HCT116 (cell line): ENCODE results near the gene IRF2BP2.

Experiments
- CTCF ChIP-seq, 3 experiments: fragments of 200-600 bp in 1 of 3; sonication (generic) in 1 of 3; IDR thresholded peaks in 2 of 3; conservative IDR thresholded peaks in 1 of 3; 2 replicates each; pipeline ENCODE4 v1.5.1; 2012 to 2017; ENCODE audit warnings: low read depth in 2 of 3, low read length in 2 of 3, antibody characterized with exemption in 1 of 3, borderline replicate concordance in 1 of 3, control low read depth in 1 of 3, mild to moderate bottlenecking in 1 of 3, mixed read lengths in 1 of 3, mixed run types in 1 of 3, moderate library complexity in 1 of 3; ENCODE audit not compliant: insufficient read depth in 1 of 3
- EZH2phosphoT487 ChIP-seq: fragments of 200-600 bp; IDR thresholded peaks from 2 replicates; pipeline ENCODE4 v1.6.1; 2018; ENCODE audit warnings: antibody characterized with exemption, borderline replicate concordance
- RAD21 ChIP-seq: IDR thresholded peaks from 2 replicates; pipeline ENCODE4 v1.6.1; 2012; ENCODE audit warnings: low read depth, mild to moderate bottlenecking
- SP1 ChIP-seq: IDR thresholded peaks from 2 replicates; pipeline ENCODE4 v1.6.1; 2012; ENCODE audit warnings: low read depth
- SRF ChIP-seq: IDR thresholded peaks from 2 replicates; pipeline ENCODE4 v1.6.1; 2012; ENCODE audit warnings: low read depth
- ZBTB33 ChIP-seq: IDR thresholded peaks from 2 replicates; pipeline ENCODE4 v1.6.1; 2011; ENCODE audit warnings: mild to moderate bottlenecking, low read length, moderate library complexity; ENCODE audit not compliant: insufficient replicate concordance; ENCODE audit errors: extremely low read depth
- TF ChIP-seq, protein P1 (sequence below): IDR thresholded peaks from 2 replicates; pipeline ENCODE4 v1.6.1; 2012

DNA sequence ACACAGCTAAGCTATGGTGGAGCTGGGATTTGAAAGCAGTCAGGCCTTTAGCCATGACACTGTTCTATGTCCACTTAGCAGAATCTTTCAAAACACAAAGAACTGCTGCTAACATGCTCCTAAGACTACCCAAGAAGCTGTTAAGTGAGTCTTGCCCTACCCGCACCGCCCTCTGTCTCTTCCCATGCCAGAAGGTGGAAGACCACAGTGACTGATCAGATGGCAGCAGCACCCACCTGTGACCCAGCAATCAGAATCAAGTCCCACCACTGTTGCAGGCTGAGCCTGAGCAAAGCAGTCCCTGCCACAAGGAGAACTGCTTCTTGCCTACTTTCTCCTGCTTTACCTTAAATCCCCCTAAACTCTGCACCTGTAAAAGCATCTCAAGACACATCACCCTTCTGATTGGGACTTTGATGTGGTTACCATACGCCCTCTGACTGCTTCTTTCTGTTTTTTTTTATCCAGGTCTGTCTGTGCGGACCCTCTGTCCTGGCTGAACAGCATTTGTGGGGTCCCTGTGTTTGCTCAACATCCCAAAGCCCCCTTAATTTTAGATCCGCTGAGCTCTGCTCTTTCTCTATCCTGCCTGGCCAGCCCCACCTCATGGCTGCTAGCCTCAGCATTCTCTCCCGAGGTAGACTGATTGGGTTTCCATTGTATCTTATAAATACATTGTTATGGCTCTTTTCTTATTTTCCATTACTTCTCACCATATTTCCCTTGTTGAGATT lies 16.0 kb downstream of the IRF2BP2 start:
- TF ChIP-seq ZBTB33 (no peak), RAD21 (no peak), CTCF (IDR thresholded peaks at IDR 0.05 in 2 of 3, conservative IDR thresholded peaks at IDR 0.05 in 1 of 3; ENCODE audit: borderline replicate concordance in 1 of 3, insufficient read depth in 1 of 3, low read depth in 2 of 3, low read length in 2 of 3) (no peak), EZH2phosphoT487 (no peak), SP1 (no peak), SRF (no peak)
- TF ChIP-seq, protein P1, sequence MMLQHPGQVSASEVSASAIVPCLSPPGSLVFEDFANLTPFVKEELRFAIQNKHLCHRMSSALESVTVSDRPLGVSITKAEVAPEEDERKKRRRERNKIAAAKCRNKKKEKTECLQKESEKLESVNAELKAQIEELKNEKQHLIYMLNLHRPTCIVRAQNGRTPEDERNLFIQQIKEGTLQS: no peak
